CD4-positive, alpha-beta T cell treated with Interleukin-4 for 1 hour (primary cell): ENCODE results near the gene CSGALNACT2.

Source experiments
- DNase-seq, 2 donors: peaks; one replicate each; pipeline ENCODE4 v3.0.0-alpha.2; 2020 to 2022

The CSGALNACT2 gene

DNA sequence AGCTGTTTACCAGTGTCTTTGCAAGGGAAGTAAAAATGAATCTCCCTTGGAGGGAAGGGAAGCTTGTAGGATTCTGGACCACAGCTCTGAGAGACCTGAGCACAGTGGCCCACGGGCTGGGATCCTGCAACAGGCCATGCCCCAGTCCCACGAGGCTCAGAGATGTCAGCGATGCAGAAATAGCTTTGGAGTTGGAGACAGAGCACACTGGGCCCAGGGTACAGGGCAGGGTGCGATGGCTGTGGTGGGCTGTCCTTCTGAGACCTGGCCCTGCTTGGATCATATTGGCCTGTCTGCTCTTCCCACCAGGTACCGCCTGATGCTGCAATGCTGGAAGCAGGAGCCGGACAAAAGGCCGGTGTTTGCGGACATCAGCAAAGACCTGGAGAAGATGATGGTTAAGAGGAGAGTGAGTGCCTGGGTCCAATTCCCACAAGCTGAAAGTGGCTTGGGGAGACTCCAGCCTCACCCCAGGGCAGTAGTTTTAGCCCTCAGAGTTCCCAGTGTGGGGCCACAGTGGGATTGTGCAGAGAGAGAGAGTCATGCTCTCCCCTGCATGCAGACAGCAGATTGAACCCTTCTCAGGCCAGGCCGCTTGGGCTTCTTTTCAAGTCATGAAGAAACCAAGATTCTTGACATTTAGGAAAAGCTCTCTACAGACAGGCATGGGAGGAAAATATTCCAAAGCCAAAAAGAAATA lies 13.5 kb upstream of the CSGALNACT2 start:
- no peak for DNase-seq

GRCh38 chr10:43125274-43125845 lies 12.9 kb upstream of the CSGALNACT2 start:
- DNase-seq, result no peak

DNA sequence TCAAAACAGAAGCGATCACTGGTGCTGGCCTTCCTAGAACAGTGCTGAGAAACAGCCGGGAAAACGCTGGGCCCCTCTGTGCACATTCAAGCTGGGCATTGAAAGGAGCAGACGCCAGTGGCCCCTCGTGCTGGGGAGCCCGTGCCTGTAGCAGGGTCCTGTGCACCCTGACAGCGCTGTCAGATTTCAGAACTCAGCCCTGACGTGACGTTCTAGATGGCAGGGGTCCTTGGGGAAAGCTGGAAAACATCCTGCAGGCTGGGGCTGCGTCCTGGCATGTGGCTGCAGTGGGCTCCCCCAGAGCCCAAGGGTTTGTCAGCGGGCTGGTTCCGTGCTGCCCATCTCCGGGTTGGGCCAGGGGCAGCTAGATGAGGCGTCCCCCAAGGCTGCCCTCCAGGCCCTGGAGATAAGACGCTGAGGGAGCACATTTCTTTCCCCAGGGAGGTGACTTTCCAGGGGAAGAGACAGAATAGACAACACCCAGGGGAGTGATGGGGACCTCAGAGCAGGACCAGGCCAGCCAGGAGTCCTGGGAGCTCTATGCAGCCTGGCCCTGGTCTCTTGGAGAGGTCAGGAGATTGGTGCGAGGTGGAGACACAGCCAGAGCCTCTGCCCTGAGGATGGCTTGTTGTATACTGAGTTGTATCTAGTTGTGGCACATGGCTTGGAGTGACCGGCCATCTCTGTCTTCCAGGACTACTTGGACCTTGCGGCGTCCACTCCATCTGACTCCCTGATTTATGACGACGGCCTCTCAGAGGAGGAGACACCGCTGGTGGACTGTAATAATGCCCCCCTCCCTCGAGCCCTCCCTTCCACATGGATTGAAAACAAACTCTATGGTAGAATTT lies 12.1 kb upstream of the CSGALNACT2 start:
- DNase-seq, result no peak

DNA sequence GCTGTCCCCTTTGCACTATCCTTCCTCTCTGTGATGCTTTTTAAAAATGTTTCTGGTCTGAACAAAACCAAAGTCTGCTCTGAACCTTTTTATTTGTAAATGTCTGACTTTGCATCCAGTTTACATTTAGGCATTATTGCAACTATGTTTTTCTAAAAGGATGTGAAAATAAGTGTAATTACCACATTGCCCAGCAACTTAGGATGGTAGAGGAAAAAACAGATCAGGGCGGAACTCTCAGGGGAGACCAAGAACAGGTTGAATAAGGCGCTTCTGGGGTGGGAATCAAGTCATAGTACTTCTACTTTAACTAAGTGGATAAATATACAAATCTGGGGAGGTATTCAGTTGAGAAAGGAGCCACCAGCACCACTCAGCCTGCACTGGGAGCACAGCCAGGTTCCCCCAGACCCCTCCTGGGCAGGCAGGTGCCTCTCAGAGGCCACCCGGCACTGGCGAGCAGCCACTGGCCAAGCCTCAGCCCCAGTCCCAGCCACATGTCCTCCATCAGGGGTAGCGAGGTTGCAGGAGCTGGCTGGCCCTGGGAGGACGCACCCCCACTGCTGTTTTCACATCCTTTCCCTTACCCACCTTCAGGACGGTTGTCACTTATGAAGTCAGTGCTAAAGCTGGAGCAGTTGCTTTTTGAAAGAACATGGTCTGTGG lies 11.4 kb upstream of the CSGALNACT2 start:
- DNase-seq, result no peak

DNA sequence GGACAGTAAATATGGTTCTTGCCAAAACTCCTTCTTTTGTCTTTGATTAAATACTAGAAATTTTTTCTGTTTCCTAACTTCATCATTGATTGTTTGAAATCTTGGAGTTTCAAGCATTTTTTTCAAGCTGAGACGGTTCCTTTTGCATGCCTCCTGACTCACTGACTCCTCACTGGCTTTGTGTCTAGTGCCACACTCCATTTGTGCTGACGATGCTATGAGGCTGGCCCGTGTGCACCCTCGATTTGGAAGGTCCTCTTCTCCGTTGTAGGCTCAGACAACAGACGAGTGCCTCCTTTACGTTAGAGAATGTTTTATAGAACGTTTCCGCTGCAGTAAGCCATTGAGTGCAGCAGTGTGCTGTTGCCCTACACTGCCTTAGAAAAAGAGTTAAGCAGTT lies 10.8 kb upstream of the CSGALNACT2 start:
- DNase-seq, result no peak

- no peak for DNase-seq
Observed at GRCh38 chr10:43128331-43128730, 9.9 kb upstream of the CSGALNACT2 start.

GRCh38 chr10:43128958-43129706 lies 9.1 kb upstream of the CSGALNACT2 start:
- DNase-seq, result peak; percentile 23 to 46

DNA sequence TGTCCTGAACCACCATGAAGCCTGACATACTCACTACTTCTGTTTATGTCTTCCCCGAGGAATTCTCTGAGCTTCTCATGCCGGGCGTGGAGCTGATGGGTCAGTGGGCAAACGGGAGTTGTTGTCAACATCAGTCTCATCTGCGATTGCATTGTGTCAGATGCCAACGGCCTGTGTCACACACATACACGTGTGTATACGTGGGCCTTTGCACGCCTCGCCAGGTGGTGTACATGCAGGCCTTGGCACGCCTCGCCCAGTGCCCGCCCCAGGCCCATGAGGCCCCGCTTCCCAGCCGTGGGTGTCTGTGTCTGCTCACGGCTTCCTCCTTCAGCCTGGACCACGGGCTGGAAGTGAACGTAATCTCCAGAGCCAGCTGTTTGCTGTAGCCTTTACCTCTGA lies 7.5 kb upstream of the CSGALNACT2 start:
- no peak for DNase-seq

GRCh38 chr10:43131256-43131655 lies 7.0 kb upstream of the CSGALNACT2 start:
- DNase-seq, result no peak

- DNase-seq, result no peak
Observed at GRCh38 chr10:43131906-43132305, 6.3 kb upstream of the CSGALNACT2 start.

DNA sequence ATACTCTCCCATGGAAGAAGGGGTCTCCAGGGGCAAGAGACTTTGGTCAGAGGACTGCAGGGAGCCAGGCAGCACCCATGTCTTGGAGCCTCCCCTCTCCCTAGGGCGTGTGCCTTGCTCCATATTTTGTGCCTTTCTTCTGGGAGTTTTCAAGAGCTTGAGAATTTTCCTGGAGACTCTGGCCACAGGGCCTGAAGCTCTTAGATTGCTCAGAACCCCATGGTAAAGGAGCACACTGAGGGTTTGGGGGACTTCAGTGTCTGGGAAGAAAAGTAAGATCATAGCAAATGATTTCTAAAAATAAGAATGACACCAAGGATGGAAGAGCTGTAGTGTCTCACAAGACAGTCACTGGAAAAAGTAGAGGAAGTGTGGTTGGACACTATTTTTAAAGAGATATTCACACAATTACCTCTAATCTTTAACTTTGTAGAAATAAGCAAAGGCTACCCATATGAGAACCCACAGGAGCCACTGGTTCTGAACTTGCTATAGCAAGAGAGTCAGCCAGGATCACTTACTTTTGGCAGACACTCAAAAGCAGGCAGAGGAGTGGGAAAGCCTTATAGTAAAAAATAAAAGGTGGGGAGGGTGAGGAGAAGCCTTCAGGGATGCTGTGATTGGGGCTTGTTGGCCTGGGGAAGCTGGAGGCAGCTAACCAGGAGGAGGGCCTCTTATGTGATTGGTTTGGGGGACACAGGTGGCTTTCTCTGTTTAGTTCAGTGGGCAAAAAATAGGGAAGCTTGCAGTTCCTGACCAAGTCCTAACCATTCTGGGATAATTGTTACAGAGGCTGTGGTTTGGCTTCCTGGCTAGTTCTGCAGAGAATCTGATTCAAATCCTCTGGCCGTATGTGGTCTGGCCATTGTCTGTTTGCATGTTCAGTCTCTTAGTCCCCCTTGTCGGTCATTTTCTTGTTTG lies 5.1 kb upstream of the CSGALNACT2 start:
- no peak for DNase-seq

DNA sequence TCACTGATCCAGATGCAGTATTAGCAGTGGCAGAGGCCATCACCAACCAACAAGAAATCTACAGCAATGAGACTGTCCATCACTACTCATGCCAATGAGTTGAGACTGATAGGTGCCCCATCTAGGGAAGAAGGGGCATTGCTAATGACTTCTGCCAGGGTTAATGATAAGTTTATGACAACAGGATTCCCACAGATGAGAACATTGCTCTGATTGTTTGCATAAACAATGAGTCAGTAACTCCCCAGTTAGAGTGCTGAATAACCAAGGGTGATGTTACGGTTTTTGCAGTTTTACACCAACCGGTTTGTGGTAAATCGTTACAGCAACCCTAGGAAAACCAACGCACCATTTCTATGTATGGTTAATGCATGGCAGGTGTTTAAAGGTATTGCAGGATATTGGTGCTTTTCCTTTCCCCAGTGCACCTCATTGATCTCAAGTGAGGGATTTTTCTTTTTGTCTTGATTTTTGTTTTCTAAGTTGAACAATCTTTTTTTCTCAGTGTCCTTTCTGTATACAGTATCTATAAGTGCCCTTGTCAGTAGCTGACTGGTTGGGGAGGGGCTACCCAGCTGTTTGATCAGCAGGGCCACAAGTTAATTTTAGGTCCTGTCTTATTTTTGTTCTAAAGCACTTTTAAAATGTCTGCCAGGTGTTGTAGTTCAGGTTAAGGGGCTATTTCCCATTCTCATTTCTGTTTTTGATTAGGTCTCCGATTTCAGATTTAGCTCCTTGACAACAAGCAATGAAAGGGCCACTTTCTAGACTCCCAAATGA lies 3.9 kb upstream of the CSGALNACT2 start:
- DNase-seq, result no peak

GRCh38 chr10:43135064-43135463 lies 3.2 kb upstream of the CSGALNACT2 start:
- no peak for DNase-seq

- DNase-seq, result no peak
Observed at GRCh38 chr10:43135656-43136055, 2.6 kb upstream of the CSGALNACT2 start.

DNA sequence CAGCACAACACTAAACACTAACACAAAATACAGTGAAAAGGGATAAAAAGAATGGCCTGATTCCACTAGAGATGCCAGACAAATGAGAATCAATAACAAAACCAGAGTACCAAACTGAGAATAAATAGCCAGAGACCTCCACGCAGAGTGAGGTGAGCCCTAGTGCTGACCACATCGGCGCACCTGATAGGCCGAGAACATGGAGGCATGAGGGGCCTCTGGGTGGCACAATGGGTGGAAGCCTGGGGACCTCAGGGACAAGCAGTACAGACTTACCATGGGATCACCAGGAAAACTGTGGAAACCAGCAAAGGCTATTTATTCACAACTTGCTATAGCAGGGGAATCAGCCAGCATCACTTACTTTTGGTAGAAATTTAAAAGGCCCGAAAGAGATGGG lies 1.8 kb upstream of the CSGALNACT2 start:
- DNase-seq, result no peak

- no peak for DNase-seq
Observed at GRCh38 chr10:43136995-43137716, 1.1 kb upstream of the CSGALNACT2 start.

GRCh38 chr10:43137717-43138020 lies 576 bp upstream of the CSGALNACT2 start:
- peak; percentile 31 to 41 for DNase-seq

DNA sequence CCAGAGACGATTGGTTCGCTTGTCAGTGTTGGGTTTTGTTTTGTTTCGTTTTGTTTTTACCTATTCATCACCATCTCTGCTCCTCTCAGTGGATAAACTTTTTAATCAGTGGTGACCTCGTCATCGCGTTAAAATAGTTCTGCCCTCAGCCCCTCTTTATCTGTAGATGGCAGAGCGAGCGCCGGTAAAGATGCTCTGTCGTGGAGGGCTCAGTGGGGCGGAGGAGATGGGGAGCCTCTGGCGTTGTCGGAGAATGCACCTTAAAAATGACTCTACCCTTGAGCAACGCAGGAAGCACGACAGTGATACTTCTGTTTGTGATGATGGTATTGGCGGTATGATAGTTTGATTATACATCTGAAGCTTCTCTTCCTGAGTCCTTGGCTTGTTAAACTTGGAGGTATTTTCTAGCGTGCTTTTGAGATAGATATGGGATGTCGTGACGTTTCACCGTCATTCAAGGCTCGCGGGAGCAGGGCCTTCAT lies 554 bp downstream of the CSGALNACT2 start:
- DNase-seq, result peak; percentile 73 to 76

DNA sequence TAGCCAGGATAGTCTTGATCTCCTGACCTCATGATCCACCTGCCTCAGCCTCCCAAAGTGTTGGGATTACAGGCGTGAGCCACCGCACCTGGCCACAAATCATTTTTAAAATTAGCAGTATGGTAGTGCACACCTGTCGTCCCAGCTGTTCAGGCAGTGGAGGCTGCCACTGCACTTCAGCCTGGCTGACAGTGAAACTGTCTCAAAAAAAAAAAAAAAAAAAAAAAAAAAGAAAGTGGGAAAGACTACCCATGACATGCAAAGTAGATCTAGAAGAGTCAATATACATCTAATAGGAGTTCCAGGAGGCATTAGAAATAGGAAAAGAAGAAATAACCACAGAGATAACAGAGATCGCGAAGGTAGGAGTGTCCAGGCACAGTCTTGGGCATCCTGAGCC lies 3.2 kb downstream of the CSGALNACT2 start:
- DNase-seq, result no peak

DNA sequence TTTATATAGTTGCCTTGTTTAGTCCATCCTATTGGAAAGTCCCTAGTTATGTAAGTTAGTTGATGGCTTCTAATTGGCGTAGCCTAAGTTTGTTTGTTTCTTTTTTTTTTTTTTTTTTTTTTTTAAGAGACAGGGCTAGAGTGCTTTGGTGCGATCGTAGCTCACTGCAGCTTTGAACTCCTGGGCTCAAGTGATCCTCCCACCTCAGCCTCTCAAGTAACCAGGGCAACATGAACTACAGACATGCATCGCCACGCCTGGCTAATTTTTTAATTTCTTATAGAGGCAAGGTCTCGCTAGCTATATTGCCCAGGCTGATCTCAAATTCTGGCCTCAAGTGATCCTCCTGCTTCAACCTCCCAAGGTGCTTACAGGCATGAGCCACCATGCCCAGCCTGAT lies 7.1 kb downstream of the CSGALNACT2 start:
- DNase-seq, result peak in 1 of 2 donors; percentile 26
